GM20000 (cell line): ENCODE measurements around the gene INSC.

ENCODE experiments used
- DNase-seq: peaks from one replicate; pipeline ENCODE4 v3.0.0; 2012; ENCODE audit warnings: low spot score
- CTCF ChIP-seq: IDR thresholded peaks from 2 replicates; pipeline ENCODE4 v1.5.1; 2012; ENCODE audit warnings: mild to moderate bottlenecking, control low read depth; ENCODE audit errors: extremely low read depth, missing control alignments

Gene INSC

GRCh38 chr11:15146271-15147003, 31.7 kb downstream of the INSC start:
- TF ChIP-seq CTCF = no peak
- no peak for DNase-seq

GRCh38 chr11:15148169-15148568, 33.4 kb downstream of the INSC start:
- no peak for DNase-seq
- no peak for TF ChIP-seq CTCF

- TF ChIP-seq CTCF = no peak
Observed at GRCh38 chr11:15149050-15149449, 34.3 kb downstream of the INSC start.

GRCh38 chr11:15150507-15150906, 35.8 kb downstream of the INSC start:
- no peak for DNase-seq
- no peak for TF ChIP-seq CTCF

More at GRCh38 chr11:15149050-15149449, 34.3 kb downstream of the INSC start:
- DNase-seq = no peak

GRCh38 chr11:15153231-15153630, 38.5 kb downstream of the INSC start:
- TF ChIP-seq CTCF = no peak
- no peak for DNase-seq

- DNase-seq = no peak
- TF ChIP-seq CTCF = no peak
Observed at GRCh38 chr11:15157181-15157580, 42.5 kb downstream of the INSC start.

- no peak for TF ChIP-seq CTCF
- no peak for DNase-seq
Observed at GRCh38 chr11:15157606-15158137, 42.9 kb downstream of the INSC start.
